ENCODE measurements around the gene AUTS2. TPM values are rescaled to one million over a fixed set of nuclear protein-coding genes. Genes with fewer than 3 reads are reported as not detected.

Gene AUTS2
- polyA plus RNA-seq, 1 donor, result 110 TPM

- no peak for DNase-seq
Measured at GRCh38 chr7:69622014-69622835, 23.9 kb downstream of the AUTS2 start.

- DNase-seq, result no peak
Measured at GRCh38 chr7:69622960-69623359, 24.7 kb downstream of the AUTS2 start.

GRCh38 chr7:69624435-69625230 lies 26.4 kb downstream of the AUTS2 start:
- DNase-seq, result no peak

GRCh38 chr7:69625238-69625637 lies 27.0 kb downstream of the AUTS2 start:
- DNase-seq, result no peak

- DNase-seq, result no peak
Measured at GRCh38 chr7:69625798-69626197, 27.5 kb downstream of the AUTS2 start.

GRCh38 chr7:69630292-69630691 lies 32.0 kb downstream of the AUTS2 start:
- DNase-seq, result peak; percentile 73

DNA sequence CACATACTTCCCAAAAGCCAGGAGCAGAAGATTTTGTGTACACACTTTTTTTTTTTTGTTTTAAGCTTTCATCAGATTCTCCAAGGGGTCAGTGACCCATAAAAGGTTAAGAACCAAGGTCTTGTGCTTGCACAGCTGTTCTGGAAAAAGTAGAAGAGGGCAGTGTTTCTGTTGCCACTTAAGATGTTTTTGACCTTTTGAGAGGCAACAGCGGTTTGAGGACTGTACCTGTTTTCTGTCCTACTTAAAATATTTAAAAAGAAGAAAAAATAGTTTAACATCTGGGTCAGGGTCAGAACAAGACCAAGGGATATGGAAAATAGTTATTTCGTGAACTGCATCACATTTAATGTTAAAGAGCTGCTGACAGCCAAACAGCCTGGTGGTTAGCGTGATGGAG lies 32.9 kb downstream of the AUTS2 start:
- DNase-seq, result no peak

DNA sequence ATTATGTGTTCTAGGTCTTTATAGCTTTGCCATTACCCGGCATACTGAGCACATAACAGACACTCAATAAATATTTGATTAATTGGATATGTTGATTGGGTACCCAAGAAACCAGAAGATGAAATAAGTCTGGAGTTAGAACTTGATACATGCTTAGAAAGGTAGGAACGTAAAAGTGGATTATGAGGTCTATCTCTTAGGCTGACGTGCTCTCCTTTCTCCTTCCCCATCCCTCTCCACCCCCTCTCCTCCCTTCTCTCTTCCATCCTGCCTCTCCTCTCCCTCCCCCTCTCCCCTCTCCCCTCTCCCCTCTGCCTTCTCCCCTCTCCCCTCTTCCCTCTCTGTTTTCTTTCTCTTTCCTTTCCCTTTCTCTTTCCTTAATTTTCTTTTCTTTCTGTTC lies 34.0 kb downstream of the AUTS2 start:
- no peak for DNase-seq

- no peak for DNase-seq
Measured at GRCh38 chr7:69633122-69633831, 35.0 kb downstream of the AUTS2 start.

- no peak for DNase-seq
Measured at GRCh38 chr7:69635555-69636185, 37.4 kb downstream of the AUTS2 start.

- DNase-seq, result no peak
Measured at GRCh38 chr7:69638674-69639073, 40.4 kb downstream of the AUTS2 start.

- no peak for DNase-seq
Measured at GRCh38 chr7:69640216-69640615, 41.9 kb downstream of the AUTS2 start.

- DNase-seq, result no peak
Measured at GRCh38 chr7:69640925-69641594, 42.8 kb downstream of the AUTS2 start.

DNA sequence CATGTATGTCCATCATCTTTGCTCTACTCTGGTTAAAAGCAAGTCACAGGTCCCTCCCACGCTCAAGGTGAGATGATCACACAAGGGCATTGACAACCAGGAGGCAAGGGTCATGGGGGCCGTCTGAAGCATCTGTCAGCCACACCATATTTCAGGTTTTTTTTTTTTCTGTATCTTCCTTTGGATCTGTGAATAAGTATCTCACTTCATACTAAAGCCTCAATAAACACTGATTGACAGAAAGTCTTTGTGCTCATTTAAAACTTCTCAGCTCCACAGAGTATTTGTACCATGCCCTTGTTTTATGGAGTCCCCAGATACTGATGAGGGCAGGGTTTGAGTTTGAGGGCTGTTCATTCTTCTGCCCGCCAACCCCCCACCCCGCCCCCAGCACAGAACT lies 45.0 kb downstream of the AUTS2 start:
- no peak for DNase-seq

GRCh38 chr7:69643708-69644445 lies 45.6 kb downstream of the AUTS2 start:
- DNase-seq, result no peak

GRCh38 chr7:69645683-69646082 lies 47.4 kb downstream of the AUTS2 start:
- DNase-seq, result no peak

DNA sequence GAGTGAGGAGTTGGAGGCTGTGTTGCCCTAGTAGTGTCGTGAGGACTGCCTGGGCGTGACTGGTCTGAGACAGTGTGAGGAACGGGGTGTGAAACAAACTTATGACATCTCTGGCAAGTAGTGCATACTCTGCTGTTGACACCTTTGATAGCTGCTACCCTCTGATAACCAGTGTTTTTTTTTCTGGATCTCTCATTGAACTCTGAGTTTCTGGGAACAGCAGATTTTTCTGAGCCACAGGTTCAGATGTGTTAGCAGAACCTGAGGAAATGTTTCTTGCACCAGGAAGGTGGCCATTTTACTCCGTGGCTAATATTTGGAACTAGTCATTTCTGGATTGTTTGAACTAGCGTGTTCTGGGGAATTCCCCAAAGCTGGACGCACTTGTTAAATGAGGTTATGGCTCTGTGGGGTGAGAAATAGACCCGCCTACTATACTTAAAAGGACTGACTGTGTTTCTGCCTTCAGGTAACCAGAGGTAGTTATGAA lies 52.9 kb downstream of the AUTS2 start:
- DNase-seq, result no peak

- no peak for DNase-seq
Measured at GRCh38 chr7:69652947-69653701, 54.8 kb downstream of the AUTS2 start.

GRCh38 chr7:69653806-69654205 lies 55.5 kb downstream of the AUTS2 start:
- no peak for DNase-seq

- no peak for DNase-seq
Measured at GRCh38 chr7:69654381-69654780, 56.1 kb downstream of the AUTS2 start.

Measured in left kidney (tissue), 2 donors.